Glutamatergic neuron (in vitro differentiated cells): ENCODE results near the gene BTG4. TPM values are rescaled to one million over a fixed set of nuclear protein-coding genes. Genes with fewer than 3 reads are reported as not detected.

Source experiments
- DNase-seq: peaks from one replicate; pipeline ENCODE4 v3.0.0; 2022
- H3K27ac Mint-ChIP-seq: one replicate; pipeline ENCODE4 v1.8.0; 2020; ENCODE audit warnings: mild to moderate bottlenecking, mixed read lengths, inconsistent platforms; ENCODE audit not compliant: unreplicated experiment
- H3K27me3 Mint-ChIP-seq: one replicate; pipeline ENCODE4 v1.8.0; 2020; ENCODE audit warnings: mild to moderate bottlenecking, moderate library complexity, mixed read lengths, inconsistent platforms; ENCODE audit not compliant: unreplicated experiment
- H3K36me3 Mint-ChIP-seq: one replicate; pipeline ENCODE4 v1.8.0; 2020; ENCODE audit warnings: mild to moderate bottlenecking, mixed read lengths, inconsistent platforms; ENCODE audit not compliant: unreplicated experiment
- H3K4me1 Mint-ChIP-seq: one replicate; pipeline ENCODE4 v1.8.0; 2020; ENCODE audit warnings: mild to moderate bottlenecking, low read depth, mixed read lengths, inconsistent platforms; ENCODE audit not compliant: unreplicated experiment
- H3K4me3 Mint-ChIP-seq: one replicate; pipeline ENCODE4 v1.8.0; 2020; ENCODE audit warnings: mild to moderate bottlenecking, mixed read lengths, inconsistent platforms; ENCODE audit not compliant: unreplicated experiment
- H3K9me3 Mint-ChIP-seq: one replicate; pipeline ENCODE4 v1.8.0; 2020; ENCODE audit warnings: mild to moderate bottlenecking, moderate library complexity, mixed read lengths, inconsistent platforms; ENCODE audit not compliant: unreplicated experiment
- CTCF ChIP-seq: fragments of 200-600 bp; sonication (generic); IDR thresholded peaks from one replicate; pipeline ENCODE4 v1.5.0; 2021; ENCODE audit not compliant: partially characterized antibody, unreplicated experiment
- total RNA-seq: library from RNA; stranded (reverse); fragmentation: NEBNext Ultra II Directional; extraction: Animal tissue kit (Norgen Biotek cat#: 25700); gene quantifications from one replicate; pipeline ENCODE4 v1.2.1, GENCODE V29; 2021; ENCODE audit not compliant: unreplicated experiment

BTG4 gene
- total RNA-seq, 1 donor from 2014 or later = not detected

- no peak for DNase-seq
- no peak overlapping the region for H3K4me3 Mint-ChIP-seq
- H3K4me1 Mint-ChIP-seq = no peaks in the 10 kb centered on the region
- no peaks in the 10 kb centered on the region for H3K9me3 Mint-ChIP-seq
- TF ChIP-seq CTCF = no peak
- peaks cover 2% of the 10 kb centered on the region for H3K27me3 Mint-ChIP-seq
- no peak overlapping the region for H3K27ac Mint-ChIP-seq
- no peaks in the 10 kb centered on the region for H3K36me3 Mint-ChIP-seq
These were observed 48.9 kb downstream of the BTG4 start for GRCh38 chr11:111463276-111463675.

DNA sequence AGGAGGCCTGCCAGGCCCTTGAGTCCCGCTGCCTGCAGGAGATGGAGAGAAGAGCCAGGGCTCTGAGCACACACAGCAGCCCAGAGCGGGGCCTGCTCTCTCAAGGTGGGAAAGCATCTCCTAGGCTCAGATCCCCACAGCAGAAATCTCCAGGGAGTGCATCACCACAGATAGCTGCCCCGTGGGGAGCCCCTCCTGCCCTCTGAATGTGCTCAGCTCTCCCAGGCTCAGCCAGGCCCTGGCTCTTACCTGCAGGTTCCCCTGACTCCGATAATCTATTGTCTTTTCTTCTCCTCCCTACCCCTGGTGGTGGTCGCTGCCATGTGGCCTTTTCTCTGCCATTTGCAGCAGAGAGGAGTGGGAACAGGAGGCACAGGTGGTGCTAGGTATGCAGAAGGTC is 49.9 kb downstream of the BTG4 start:
- H3K9me3 Mint-ChIP-seq = no peaks in the 10 kb centered on the region
- TF ChIP-seq CTCF = no peak
- no peaks in the 10 kb centered on the region for H3K4me1 Mint-ChIP-seq
- H3K36me3 Mint-ChIP-seq = no peaks in the 10 kb centered on the region
- no peak overlapping the region for H3K4me3 Mint-ChIP-seq
- DNase-seq = no peak
- H3K27ac Mint-ChIP-seq = no peak overlapping the region
- H3K27me3 Mint-ChIP-seq = peaks cover 2% of the 10 kb centered on the region

DNA sequence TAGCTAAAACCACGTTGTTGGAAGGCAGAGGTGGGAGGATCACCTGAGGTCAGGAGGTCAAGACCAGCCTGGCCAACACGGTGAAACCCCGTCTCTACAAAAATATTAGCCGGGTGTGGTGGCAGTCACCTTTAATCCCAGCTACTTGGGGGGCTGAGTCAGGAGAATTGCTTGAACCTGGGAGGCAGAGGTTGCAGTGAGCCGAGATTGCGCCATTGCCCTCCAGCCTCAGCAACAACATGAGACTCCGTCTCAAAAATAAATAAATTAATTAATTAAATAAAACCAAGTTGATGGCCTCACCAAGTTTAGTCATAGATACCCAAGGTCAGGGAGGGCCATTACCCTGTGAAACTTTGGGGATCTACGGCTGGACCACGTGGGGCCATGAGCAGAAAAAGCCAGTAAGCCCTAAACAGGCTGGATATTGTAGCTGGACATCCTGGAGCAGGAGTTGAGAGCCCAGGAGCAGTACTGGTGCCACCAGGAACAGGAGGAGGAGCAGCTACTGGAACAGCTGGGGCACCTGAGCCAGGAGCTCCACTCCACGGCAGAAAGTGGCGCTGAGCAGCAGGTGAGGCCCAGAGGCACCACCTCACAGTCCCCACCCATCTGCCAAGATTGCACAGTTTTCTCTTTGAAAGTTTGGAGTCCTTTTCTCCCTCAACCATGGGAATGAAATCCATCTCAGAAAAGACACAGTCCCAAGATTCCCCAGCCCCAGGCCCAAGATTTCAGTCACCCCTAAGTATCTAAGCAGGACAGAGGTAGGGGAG is 50.5 kb downstream of the BTG4 start:
- no peak overlapping the region for H3K4me3 Mint-ChIP-seq
- no peak for TF ChIP-seq CTCF
- H3K9me3 Mint-ChIP-seq = no peaks in the 10 kb centered on the region
- H3K27ac Mint-ChIP-seq = no peak overlapping the region
- H3K36me3 Mint-ChIP-seq = no peaks in the 10 kb centered on the region
- H3K4me1 Mint-ChIP-seq = no peaks in the 10 kb centered on the region
- no peak for DNase-seq
- peaks cover 2% of the 10 kb centered on the region for H3K27me3 Mint-ChIP-seq

DNA sequence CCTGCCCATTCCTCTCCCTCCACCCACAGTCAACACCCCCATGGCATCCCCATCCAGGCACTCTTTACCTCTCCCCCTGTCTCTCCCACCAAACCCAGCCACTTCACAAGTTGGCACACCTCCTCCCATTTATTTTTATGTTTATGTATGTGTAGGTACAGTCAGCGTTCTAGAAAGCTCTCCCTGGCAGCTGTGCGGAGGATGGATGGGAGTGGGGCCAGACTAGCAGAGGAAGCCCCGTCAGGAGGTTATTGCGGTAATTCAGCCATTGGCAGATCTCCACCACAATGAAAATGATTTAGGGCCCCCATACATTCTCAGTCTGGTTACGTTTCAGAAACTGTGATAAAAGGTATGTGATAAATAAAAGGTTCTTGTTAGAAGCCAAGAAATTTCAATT is 51.3 kb downstream of the BTG4 start:
- no peaks in the 10 kb centered on the region for H3K9me3 Mint-ChIP-seq
- H3K36me3 Mint-ChIP-seq = no peaks in the 10 kb centered on the region
- H3K4me3 Mint-ChIP-seq = no peak overlapping the region
- no peak overlapping the region for H3K27ac Mint-ChIP-seq
- DNase-seq = no peak
- no peaks in the 10 kb centered on the region for H3K4me1 Mint-ChIP-seq
- peaks cover 2% of the 10 kb centered on the region for H3K27me3 Mint-ChIP-seq
- no peak for TF ChIP-seq CTCF

- Mint-ChIP-seq H3K36me3 (no peaks in the 10 kb centered on the region), H3K27ac (no peak overlapping the region), H3K4me1 (no peaks in the 10 kb centered on the region), H3K9me3 (no peaks in the 10 kb centered on the region), H3K27me3 (peaks cover 2% of the 10 kb centered on the region), H3K4me3 (no peak overlapping the region)
- DNase-seq = no peak
- no peak for TF ChIP-seq CTCF
These were observed 51.8 kb downstream of the BTG4 start for GRCh38 chr11:111460340-111460739.
